A549 (cell line): ENCODE data around the gene HNRNPR.

Source experiments
- CHD2 ChIP-seq: fragments of 150-350 bp; IDR thresholded peaks from 2 replicates; pipeline ENCODE4 v1.6.1; 2014; ENCODE audit warnings: low read length; ENCODE audit not compliant: partially characterized antibody
- POLR2A ChIP-seq: IDR thresholded peaks from 2 replicates; pipeline ENCODE4 v1.6.1; 2012; ENCODE audit warnings: mild to moderate bottlenecking, low read length
- SMC3 ChIP-seq: fragments of >200 bp; sonication (Bioruptor Twin); formaldehyde crosslinking; IDR thresholded peaks from 3 replicates; pipeline ENCODE4 v1.6.1; 2018; ENCODE audit warnings: inconsistent platforms

DNA sequence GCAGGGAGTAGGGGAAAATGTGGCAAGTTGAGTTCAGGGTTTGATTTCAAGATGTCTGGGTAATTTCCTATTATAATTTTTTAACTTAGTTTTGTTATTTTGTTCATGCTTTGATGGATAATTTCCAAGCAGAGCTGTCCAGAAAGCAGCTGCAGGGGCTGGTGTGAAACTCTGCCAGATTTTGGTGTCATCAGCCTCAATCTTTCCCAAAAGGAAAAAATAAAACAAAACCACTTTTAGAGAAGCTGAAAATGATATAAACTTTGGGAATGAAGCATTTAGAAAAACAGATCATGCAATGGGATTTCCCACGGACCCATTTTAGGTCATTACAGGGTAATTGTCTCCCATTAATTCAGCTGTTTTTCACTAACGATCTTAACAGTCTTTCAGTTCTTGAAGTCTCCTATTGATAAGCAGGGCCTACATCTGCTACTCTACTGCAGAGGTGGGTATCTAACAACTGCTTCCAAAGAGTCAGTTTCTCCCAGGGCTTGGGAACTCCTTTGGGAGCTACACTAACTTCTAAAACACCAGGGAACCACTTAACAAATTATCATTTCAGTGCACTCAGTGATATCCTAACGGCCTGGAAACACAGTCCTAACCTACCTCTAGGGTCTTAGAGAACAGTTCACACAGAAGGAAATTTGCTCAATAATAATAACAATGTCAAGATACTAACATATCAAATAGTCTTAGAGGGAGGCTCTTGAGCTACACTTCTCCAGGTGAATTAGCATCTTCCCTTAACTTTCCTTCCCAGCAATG lies 13.2 kb upstream of the HNRNPR start:
- TF ChIP-seq POLR2A: no peak
- TF ChIP-seq CHD2: no peak
- no peak for TF ChIP-seq SMC3
